H1 (cell line): Measurements from ENCODE around the gene MMP24. TPM values are rescaled to one million over a fixed set of nuclear protein-coding genes. Genes with fewer than 3 reads are reported as not detected.

Source experiments
- CTCF ChIA-PET: fragments of 300-600 bp; sonication (Branson Sonifier 250); formaldehyde crosslinking; loops from one replicate; lab custom pipeline; 2021; ENCODE audit not compliant: partially characterized antibody; lab: Charles Lee
- POLR2A ChIA-PET: fragments of 300-600 bp; sonication (Branson Sonifier 250); formaldehyde crosslinking; loops from one replicate; lab custom pipeline; 2021; ENCODE audit warnings: inconsistent platforms; ENCODE audit not compliant: partially characterized antibody; lab: Charles Lee
- DNase-seq, 2 experiments: peaks; one replicate each; pipeline versions ENCODE4 v3.0.0 to v3.0.0-alpha.2; 2010 to 2022; ENCODE audit warnings: low spot score in 2 of 2, low read depth in 1 of 2, mixed read lengths in 1 of 2
- FAIRE-seq: peaks from 2 replicates; lab custom pipeline; 2011; peaks lifted over from hg19 to GRCh38; lab: Jason Lieb, UNC
- H2AFZ ChIP-seq: 2 replicates; pipeline ENCODE4 v1.8.1; 2012; ENCODE audit warnings: low read length, inconsistent platforms
- H2AK5ac ChIP-seq: 2 replicates; pipeline ENCODE4 v1.6.1; 2013; ENCODE audit warnings: low read depth, low read length
- H2BK120ac ChIP-seq: replicated peaks from 2 replicates; pipeline ENCODE3; 2013; ENCODE audit warnings: low read depth, low read length, inconsistent platforms
- H2BK12ac ChIP-seq: 2 replicates; pipeline ENCODE4 v1.6.1; 2013; ENCODE audit warnings: low read depth, low read length
- H2BK15ac ChIP-seq: 2 replicates; pipeline ENCODE4 v1.6.1; 2013; ENCODE audit warnings: low read length
- H2BK20ac ChIP-seq: 2 replicates; pipeline ENCODE4 v1.6.1; 2013; ENCODE audit warnings: low read length
- H2BK5ac ChIP-seq: 2 replicates; pipeline ENCODE4 v1.6.1; 2013; ENCODE audit warnings: low read depth, low read length
- H3K14ac ChIP-seq: 2 replicates; pipeline ENCODE4 v1.6.1; 2013; ENCODE audit warnings: inconsistent platforms; ENCODE audit not compliant: insufficient read length
- H3K18ac ChIP-seq: 2 replicates; pipeline ENCODE4 v1.6.1; 2013; ENCODE audit warnings: low read length; ENCODE audit errors: extremely low read depth
- H3K23ac ChIP-seq: 2 replicates; pipeline ENCODE4 v1.6.1; 2013; ENCODE audit warnings: inconsistent platforms; ENCODE audit not compliant: insufficient read length
- H3K23me2 ChIP-seq: 2 replicates; pipeline ENCODE4 v1.6.1; 2013; ENCODE audit warnings: low read depth, low read length
- H3K27ac ChIP-seq: 2 replicates; pipeline ENCODE4 v1.6.1; 2011; ENCODE audit warnings: low read depth, low read length, inconsistent platforms
- H3K27me3 ChIP-seq, 4 experiments: replicated peaks in 1 of 4; 1 replicate in 1 of 4; 2 replicates in 3 of 4; pipeline versions ENCODE4 v1.6.1 to v1.8.1; 2011 to 2013; ENCODE audit warnings: low read length in 3 of 4, mild to moderate bottlenecking in 3 of 4, inconsistent platforms in 2 of 4, mixed read lengths in 2 of 4, moderate library complexity in 1 of 4; ENCODE audit not compliant: control insufficient read depth in 3 of 4, insufficient read depth in 3 of 4; ENCODE audit errors: extremely low read depth in 1 of 4
- H3K36me3 ChIP-seq, 4 experiments: 2 replicates each; pipeline versions ENCODE4 v1.6.1 to v1.8.1; 2011 to 2013; ENCODE audit warnings: mild to moderate bottlenecking in 4 of 4, low read length in 3 of 4, moderate library complexity in 2 of 4, control low read depth in 1 of 4, inconsistent platforms in 1 of 4; ENCODE audit not compliant: insufficient read depth in 4 of 4, control insufficient read depth in 2 of 4
- H3K4ac ChIP-seq: replicated peaks from 2 replicates; pipeline ENCODE3; 2013; ENCODE audit warnings: low read length, low read depth, mixed read lengths, inconsistent platforms; ENCODE audit not compliant: insufficient read length
- H3K4me1 ChIP-seq, 4 experiments: replicated peaks in 1 of 4; 1 replicate in 1 of 4; 2 replicates in 3 of 4; pipeline versions ENCODE4 v1.6.1 to v1.8.1; 2011 to 2013; ENCODE audit warnings: low read length in 3 of 4, inconsistent platforms in 2 of 4, mixed read lengths in 1 of 4; ENCODE audit not compliant: insufficient read depth in 4 of 4, control insufficient read depth in 3 of 4
- H3K4me2 ChIP-seq, 2 experiments: 2 replicates each; pipeline versions ENCODE4 v1.6.1 to v1.8.1; 2011 to 2013; ENCODE audit warnings: low read depth in 2 of 2, low read length in 2 of 2, control low read depth in 1 of 2, inconsistent platforms in 1 of 2, mild to moderate bottlenecking in 1 of 2; ENCODE audit not compliant: insufficient read depth in 1 of 2
- H3K4me3 ChIP-seq, 4 experiments: fragments of 200-600, 300-600 bp in 1 of 4; sonication (generic), shearing (Covaris generic), sonication (Bioruptor Twin) in 1 of 4; 2 replicates each; pipeline versions ENCODE4 v1.5.1 to v1.8.1; 2011 to 2016; ENCODE audit warnings: low read length in 4 of 4, low read depth in 3 of 4, control low read depth in 2 of 4, inconsistent platforms in 2 of 4, mild to moderate bottlenecking in 2 of 4, mixed read lengths in 1 of 4, moderate library complexity in 1 of 4; ENCODE audit not compliant: insufficient read depth in 2 of 4; ENCODE audit errors: extremely low read depth in 1 of 4
- H3K56ac ChIP-seq: replicated peaks from 2 replicates; pipeline ENCODE3; 2013; ENCODE audit warnings: low read depth, mild to moderate bottlenecking, mixed read lengths, low read length, inconsistent platforms; ENCODE audit not compliant: insufficient read length
- H3K79me1 ChIP-seq: 2 replicates; pipeline ENCODE4 v1.6.1; 2013; ENCODE audit warnings: low read depth, low read length, control low read depth
- H3K79me2 ChIP-seq, 2 experiments: 2 replicates each; pipeline versions ENCODE4 v1.6.1 to v1.8.1; 2012 to 2013; ENCODE audit warnings: low read length in 2 of 2, mild to moderate bottlenecking in 2 of 2, inconsistent platforms in 1 of 2; ENCODE audit not compliant: insufficient read depth in 2 of 2, control insufficient read depth in 1 of 2
- H3K9ac ChIP-seq, 4 experiments: replicated peaks in 1 of 4; 1 replicate in 1 of 4; 2 replicates in 3 of 4; pipeline versions ENCODE4 v1.6.1 to v1.8.1; 2011 to 2013; ENCODE audit warnings: low read depth in 3 of 4, low read length in 3 of 4, control low read depth in 2 of 4, mild to moderate bottlenecking in 2 of 4, moderate library complexity in 2 of 4, inconsistent platforms in 1 of 4; ENCODE audit errors: extremely low read depth in 1 of 4
- H3K9me3 ChIP-seq, 2 experiments: 2 replicates each; pipeline versions ENCODE4 v1.6.1 to v1.8.1; 2012 to 2013; ENCODE audit warnings: mild to moderate bottlenecking in 2 of 2, moderate library complexity in 2 of 2, control low read depth in 1 of 2, inconsistent platforms in 1 of 2, low read depth in 1 of 2, low read length in 1 of 2, mixed read lengths in 1 of 2; ENCODE audit not compliant: insufficient read depth in 2 of 2
- H4K20me1 ChIP-seq, 2 experiments: replicated peaks in 1 of 2; 2 replicates each; pipeline versions ENCODE3 to v1.8.1; 2011 to 2013; ENCODE audit warnings: inconsistent platforms in 2 of 2, low read length in 2 of 2, mild to moderate bottlenecking in 1 of 2; ENCODE audit not compliant: insufficient read depth in 2 of 2, control insufficient read depth in 1 of 2
- H4K5ac ChIP-seq: 2 replicates; pipeline ENCODE4 v1.6.1; 2013; ENCODE audit warnings: low read length, low read depth, mixed read lengths, inconsistent platforms; ENCODE audit not compliant: insufficient read length
- H4K8ac ChIP-seq: 2 replicates; pipeline ENCODE4 v1.8.0; 2013; ENCODE audit warnings: mild to moderate bottlenecking, moderate library complexity, low read length, inconsistent platforms; ENCODE audit not compliant: insufficient read depth; ENCODE audit errors: extremely low read depth
- H4K91ac ChIP-seq: replicated peaks from 2 replicates; pipeline ENCODE3; 2013; ENCODE audit warnings: low read length, mixed read lengths, inconsistent platforms; ENCODE audit not compliant: insufficient read length
- CHD1 ChIP-seq: IDR thresholded peaks from 2 replicates; pipeline ENCODE4 v1.6.1; 2012; ENCODE audit warnings: low read depth, low read length, improper control_type of control experiment
- PHF8 ChIP-seq: fragments of 200-600 bp; sonication (generic); conservative IDR thresholded peaks from 2 replicates; pipeline ENCODE4 v1.7.1; 2012; ENCODE audit warnings: low read depth, mild to moderate bottlenecking, inconsistent platforms, low read length, moderate library complexity
- WGBS, 2 experiments: shearing (Covaris generic) in 1 of 2; methylation state at CpG; one replicate each; pipeline versions ENCODE4 v1.1.6 to v1.1.7; 2013 to 2015; ENCODE audit warnings: low lambda C conversion rate in 2 of 2, mixed read lengths in 2 of 2, inconsistent platforms in 1 of 2, low coverage in 1 of 2, missing lambda C conversion rate in 1 of 2; ENCODE audit not compliant: insufficient replicate concordance in 2 of 2, insufficient coverage in 1 of 2, insufficient read length in 1 of 2; ENCODE audit errors: extremely low coverage in 1 of 2, missing lambda C conversion rate in 1 of 2; 5-methylcytosine and 5-hydroxymethylcytosine counted together
- polyA plus RNA-seq, 7 experiments: library from polyadenylated mRNA; depleted of rRNA in 3 of 7; stranded (reverse) in 5 of 7; unstranded in 2 of 7; fragments of >200 nt in 5 of 7; fragments of 200-250 nt in 2 of 7; gene quantifications; 1 replicate in 5 of 7; 2 replicates in 1 of 7; 4 replicates in 1 of 7; pipeline versions ENCODE4 v1.2.1 to v1.2.3, GENCODE V29; 2011 to 2013; ENCODE audit warnings: missing spikeins in 2 of 7, mixed read lengths in 2 of 7
- total RNA-seq: library from RNA; stranded (reverse); fragmentation: NEBNext Ultra II Directional; extraction: Animal tissue kit (Norgen Biotek cat#: 25700); gene quantifications from 2 replicates; pipeline ENCODE4 v1.2.1, GENCODE V29; 2021
- TF ChIP-seq, protein P1 (sequence below), 3 experiments: IDR thresholded peaks; 1 replicate in 2 of 3; 2 replicates in 1 of 3; pipeline versions ENCODE4 v1.5.1 to v1.6.1; 2011; ENCODE audit warnings: low read length in 3 of 3, mild to moderate bottlenecking in 3 of 3, inconsistent platforms in 2 of 3, low read depth in 1 of 3, moderate library complexity in 1 of 3; ENCODE audit not compliant: insufficient read depth in 1 of 3; ENCODE audit errors: control extremely low read depth in 1 of 3

Gene MMP24
- total and polyA plus RNA-seq, 2 of the 8 experiments (the other 6 are each of a cell fraction or from before 2014, with no cell fraction given), result 18.8 to 21.4 TPM

- Histone ChIP-seq H3K36me3 (peaks cover 23 to 31% (median 26%) of the 10 kb centered on the region in 4 experiments), H2BK20ac (no peak overlapping the region), H3K9me3 (no peaks in the 10 kb centered on the region), H3K4ac (no peak overlapping the region), H2BK15ac (no peak overlapping the region), H4K5ac (peak overlapping the region; percentile 22), H3K18ac (peak overlapping the region; percentile 51), H3K14ac (no peak overlapping the region), H3K4me3 (peak overlapping the region; percentile 75 to 95 (median 92)), H4K8ac (peak overlapping the region; percentile 94), H3K27ac (0 out of 2 replicates have a peak overlapping the region, but pooled peaks have one; percentile 13), H2AK5ac (peak overlapping the region; percentile 75; the same call in 1 of the 2 replicates), H4K20me1 (peaks cover 7 to 14% of the 10 kb centered on the region in 2 experiments), H3K9ac (peak overlapping the region; percentile 75 to 86 (median 81)), H2BK12ac (no peak overlapping the region), H3K4me2 (peak overlapping the region; percentile 92 to 94), H4K91ac (no peak overlapping the region), H3K56ac (peak overlapping the region; percentile 63), H2AFZ (no peak overlapping the region), H3K79me1 (peaks cover 12% of the 10 kb centered on the region; the same call in 1 of the 2 replicates), H3K79me2 (peaks cover 9 to 29% of the 10 kb centered on the region in 2 experiments), H3K4me1 (peaks cover 3 to 8% (median 5%) of the 10 kb centered on the region in 4 experiments; a peak in 6 of 7 replicates), H2BK5ac (peak overlapping the region; percentile 68), H3K27me3 (no peaks in the 10 kb centered on the region), H2BK120ac (no peak overlapping the region), H3K23me2 (peaks cover 8% of the 10 kb centered on the region), H3K23ac (no peak overlapping the region)
- WGBS, 2 experiments, result 23% methylated on average over 24 of the region's 24 CpGs; no CpG with 5 or more reads in 1 of the 2 experiments
- no peak for FAIRE-seq
- POLR2A ChIA-PET, result interaction anchor here (0.6 to 3.0 kb wide), 23 partner anchors 9 to 1171 kb away, joined by 3 to 16 read pairs (median 3); partner anchors contain the start of genes GDF5, GSS, MYH7B and TRPC4AP
- CTCF ChIA-PET, result interaction anchor here (0.7 to 11.1 kb wide), 4 partner anchors 18 to 157 kb away, joined by 3 to 104 read pairs (median 4); no protein-coding TSS in a partner anchor
- DNase-seq, result no peak
- TF ChIP-seq, protein P1, sequence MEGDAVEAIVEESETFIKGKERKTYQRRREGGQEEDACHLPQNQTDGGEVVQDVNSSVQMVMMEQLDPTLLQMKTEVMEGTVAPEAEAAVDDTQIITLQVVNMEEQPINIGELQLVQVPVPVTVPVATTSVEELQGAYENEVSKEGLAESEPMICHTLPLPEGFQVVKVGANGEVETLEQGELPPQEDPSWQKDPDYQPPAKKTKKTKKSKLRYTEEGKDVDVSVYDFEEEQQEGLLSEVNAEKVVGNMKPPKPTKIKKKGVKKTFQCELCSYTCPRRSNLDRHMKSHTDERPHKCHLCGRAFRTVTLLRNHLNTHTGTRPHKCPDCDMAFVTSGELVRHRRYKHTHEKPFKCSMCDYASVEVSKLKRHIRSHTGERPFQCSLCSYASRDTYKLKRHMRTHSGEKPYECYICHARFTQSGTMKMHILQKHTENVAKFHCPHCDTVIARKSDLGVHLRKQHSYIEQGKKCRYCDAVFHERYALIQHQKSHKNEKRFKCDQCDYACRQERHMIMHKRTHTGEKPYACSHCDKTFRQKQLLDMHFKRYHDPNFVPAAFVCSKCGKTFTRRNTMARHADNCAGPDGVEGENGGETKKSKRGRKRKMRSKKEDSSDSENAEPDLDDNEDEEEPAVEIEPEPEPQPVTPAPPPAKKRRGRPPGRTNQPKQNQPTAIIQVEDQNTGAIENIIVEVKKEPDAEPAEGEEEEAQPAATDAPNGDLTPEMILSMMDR (IDR thresholded peaks at IDR 0.05; ENCODE audit: control extremely low read depth in 1 of 3, insufficient read depth in 1 of 3, low read depth in 1 of 3, low read length in 3 of 3), result no peak
- TF ChIP-seq CHD1 (no peak), PHF8 (no peak)
Observed at GRCh38 chr20:35283441-35284266, 57.2 kb downstream of the MMP24 start.
